GM18867 (cell line): ENCODE results near the gene C1QTNF9.
"Not testable (repeated sequence)": the region's sequence is repeated elsewhere in the genome, so short reads cannot be mapped to it uniquely, and the experiment has no call there.

Experiments
- ATAC-seq: cut with Tn5 transposase; IDR thresholded peaks from one replicate; pipeline ENCODE4 v1.9.1; 2021; ENCODE audit warnings: mild to moderate bottlenecking, moderate library complexity; ENCODE audit not compliant: unreplicated experiment

The C1QTNF9 gene

DNA sequence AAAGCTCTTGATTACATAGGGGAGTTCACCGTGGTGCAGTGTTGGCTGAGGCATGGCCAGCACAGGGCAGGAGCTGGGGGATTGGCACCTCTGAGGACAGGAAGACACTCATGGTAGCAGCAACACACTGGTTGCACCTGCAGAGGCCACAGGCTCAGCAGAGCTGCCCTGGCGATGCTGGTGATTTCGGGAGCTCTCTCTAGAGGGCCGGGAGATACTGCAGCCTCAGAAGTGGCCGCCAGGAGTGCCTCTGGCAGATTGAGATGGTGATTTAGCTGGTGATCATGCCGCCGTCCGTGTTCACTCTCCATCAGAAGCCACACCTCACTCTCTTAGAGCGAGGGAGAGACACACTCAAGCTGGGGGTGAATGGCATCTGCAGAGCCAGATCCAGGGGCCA lies 49.9 kb downstream of the C1QTNF9 start:
- not testable (repeated sequence) for ATAC-seq

DNA sequence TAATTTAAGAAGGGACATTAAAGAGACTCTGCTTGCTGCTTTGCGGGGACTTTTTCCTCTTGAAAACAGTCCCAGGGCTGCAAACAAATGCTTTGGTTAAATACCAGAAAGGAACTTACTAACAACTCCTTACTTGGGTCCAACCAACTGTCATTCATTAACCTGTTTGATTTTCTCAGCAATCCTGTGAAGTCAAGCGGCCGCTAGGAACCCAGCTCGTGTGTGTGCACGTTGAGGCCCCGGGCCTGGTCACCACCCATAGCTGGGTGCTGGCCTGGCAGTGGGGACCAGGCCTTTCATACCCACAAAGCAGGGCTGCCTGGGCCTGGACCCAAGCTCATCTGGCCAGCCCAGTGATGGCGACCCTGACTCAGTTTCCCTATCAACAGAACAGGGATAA lies 50.7 kb downstream of the C1QTNF9 start:
- no peak for ATAC-seq

DNA sequence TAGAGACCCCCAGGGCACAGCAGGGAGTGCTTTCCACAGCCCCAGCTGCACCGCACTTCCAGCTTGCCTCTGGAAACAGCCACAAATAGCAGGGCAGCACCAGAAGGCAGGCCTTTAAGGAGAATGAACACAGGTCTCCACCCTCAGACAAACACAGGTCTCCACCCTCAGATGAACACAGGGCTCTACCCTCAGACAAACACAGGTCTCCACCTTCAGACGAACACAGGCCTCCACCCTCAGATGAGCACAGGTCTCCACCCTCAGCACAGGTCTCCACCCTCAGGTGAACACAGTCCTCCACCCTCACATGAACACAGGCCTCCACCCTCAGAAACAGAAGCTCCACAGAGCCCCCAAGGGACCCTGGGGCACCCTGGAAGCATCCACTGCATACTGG lies 51.7 kb downstream of the C1QTNF9 start:
- ATAC-seq: no peak

DNA sequence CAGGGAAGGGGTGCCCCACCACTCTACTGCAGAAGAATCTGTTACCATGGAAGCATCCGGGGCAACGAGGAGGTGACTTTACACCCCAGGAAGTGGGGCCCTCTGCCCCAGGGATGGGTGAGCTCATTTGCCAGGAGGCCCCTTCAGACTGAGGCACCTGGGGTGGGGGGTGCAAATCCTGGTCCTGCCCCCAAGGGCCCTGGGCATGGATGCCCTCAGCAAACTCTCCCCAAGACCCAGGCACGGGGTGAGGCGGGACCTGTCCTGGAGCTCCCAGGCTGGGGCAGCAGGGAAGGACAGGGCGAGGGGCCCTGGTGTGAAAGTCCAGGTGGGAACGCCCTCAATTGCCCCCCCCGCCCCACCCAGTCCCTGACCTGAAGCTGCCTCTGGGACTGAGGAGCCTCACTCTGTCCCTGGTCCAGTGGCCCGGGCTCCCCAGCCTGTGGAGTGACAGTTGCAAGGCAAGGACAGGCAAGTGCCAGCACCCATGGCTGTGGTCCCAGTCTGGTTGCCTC lies 52.5 kb downstream of the C1QTNF9 start:
- ATAC-seq: no peak

DNA sequence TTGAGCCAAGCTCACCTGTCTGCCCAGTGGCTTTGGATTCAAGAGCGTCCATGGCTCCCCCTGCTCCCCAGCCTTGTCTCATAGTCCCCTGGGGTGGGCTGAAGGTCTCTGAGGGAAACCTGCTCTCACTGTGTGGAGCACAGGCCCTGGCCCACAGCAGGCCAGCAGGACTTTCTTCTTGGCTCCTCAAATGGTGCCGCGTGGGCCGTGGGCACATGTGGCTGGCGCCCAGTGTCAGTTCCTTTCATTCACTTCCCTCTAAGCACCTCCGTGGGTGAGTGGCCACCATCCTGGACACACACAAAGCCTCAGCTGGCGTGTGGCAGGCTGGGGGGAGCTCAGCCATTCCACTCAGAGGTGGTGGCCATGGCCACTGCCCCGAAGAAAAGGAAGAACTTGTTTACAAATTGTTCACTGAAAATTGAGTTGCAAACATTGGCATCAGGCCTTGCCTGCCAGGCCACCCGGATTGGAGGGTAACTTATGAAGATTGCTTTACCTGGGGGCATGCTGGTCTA lies 53.1 kb downstream of the C1QTNF9 start:
- no peak for ATAC-seq

DNA sequence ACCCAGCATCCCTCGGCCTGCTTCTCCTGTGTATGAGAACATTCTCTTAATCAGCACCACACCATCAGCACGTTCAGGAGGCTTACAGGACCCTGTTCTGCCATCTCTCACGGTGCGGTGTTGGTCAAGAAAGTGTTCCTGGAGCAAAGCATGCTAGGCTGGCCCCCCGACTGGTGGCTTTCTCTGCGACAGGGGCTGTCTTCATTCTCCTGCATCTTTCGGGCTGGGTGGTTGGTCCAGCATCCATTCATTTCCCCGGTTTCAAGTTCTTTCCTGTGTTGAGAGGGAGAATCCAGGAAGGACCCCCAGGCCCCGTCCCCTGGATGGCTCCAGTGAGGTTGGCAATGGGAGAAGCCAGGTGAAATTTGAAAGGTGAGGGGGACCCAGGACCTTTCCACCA lies 55.8 kb downstream of the C1QTNF9 start:
- ATAC-seq: no peak

DNA sequence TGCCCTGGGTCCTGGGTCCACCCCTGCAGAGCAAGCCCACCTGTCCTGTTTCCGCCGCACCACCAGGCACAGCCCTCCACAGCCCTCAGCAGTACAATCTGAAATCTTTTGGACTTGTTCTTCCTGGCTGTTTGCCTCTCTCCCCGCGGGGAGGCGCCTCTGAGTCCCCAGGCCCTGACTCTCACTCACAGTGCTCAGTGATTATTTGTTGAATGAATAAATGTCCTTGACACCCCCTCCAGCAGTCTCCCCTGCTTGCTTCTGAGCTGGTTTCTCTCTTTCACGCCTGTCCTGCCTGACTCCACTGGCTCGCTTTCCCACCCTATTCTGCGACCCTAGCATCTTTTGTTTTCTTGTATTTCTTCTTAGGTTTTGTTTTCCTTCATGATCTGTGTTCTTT lies 56.9 kb downstream of the C1QTNF9 start:
- ATAC-seq: not testable (repeated sequence)

DNA sequence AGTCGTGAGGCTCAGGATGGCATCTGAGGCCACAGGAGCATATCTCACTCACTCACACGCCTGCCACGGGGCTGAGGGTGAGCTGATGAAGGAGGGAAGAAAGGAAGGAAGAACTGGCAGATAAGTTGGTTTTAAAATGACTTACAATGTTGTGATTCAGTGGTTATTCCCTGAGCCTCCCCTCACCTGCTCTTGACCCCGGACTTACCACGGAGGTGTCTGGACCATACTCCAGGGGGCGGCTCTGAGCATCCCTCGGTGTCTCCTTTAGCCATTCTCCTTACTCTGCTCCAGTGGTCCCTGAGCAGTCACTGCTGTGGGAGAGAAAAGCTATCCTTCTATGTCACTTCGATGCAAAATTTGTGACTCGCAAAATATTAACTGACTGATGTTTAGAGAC lies 61.9 kb downstream of the C1QTNF9 start:
- ATAC-seq: not testable (repeated sequence)
